Loucy (cell line): ENCODE data around the gene PIP5K1A.

Experiments used
- H2AFZ ChIP-seq: fragments of 200-600 bp; sonication (generic); 2 replicates; pipeline ENCODE4 v1.6.0; 2016; ENCODE audit warnings: antibody characterized with exemption, mild to moderate bottlenecking, low read length, moderate library complexity
- H3F3A ChIP-seq: fragments of 200-600 bp; 2 replicates; pipeline ENCODE4 v1.6.0; 2016; ENCODE audit warnings: antibody characterized with exemption, low read depth, mild to moderate bottlenecking
- H3K27me3 ChIP-seq: fragments of 200-600 bp; sonication (generic); 2 replicates; pipeline ENCODE4 v1.6.1; 2014; ENCODE audit warnings: low read length, mild to moderate bottlenecking; ENCODE audit not compliant: insufficient read depth, poor library complexity, severe bottlenecking
- H3K36me3 ChIP-seq: fragments of 200-600 bp; sonication (generic); 2 replicates; pipeline ENCODE4 v1.6.1; 2016; ENCODE audit warnings: low read length; ENCODE audit not compliant: insufficient read depth
- H3K4me1 ChIP-seq: fragments of 200-600 bp; sonication (generic); 2 replicates; pipeline ENCODE4 v1.5.1; 2014; ENCODE audit warnings: low read length, mild to moderate bottlenecking; ENCODE audit not compliant: insufficient read depth, poor library complexity, severe bottlenecking
- H3K4me2 ChIP-seq: fragments of 200-600 bp; sonication (generic); 2 replicates; pipeline ENCODE4 v1.6.0; 2014; ENCODE audit warnings: antibody characterized with exemption, low read length, low read depth, mild to moderate bottlenecking; ENCODE audit not compliant: poor library complexity, severe bottlenecking
- H3K4me3 ChIP-seq: fragments of 200-600 bp; sonication (generic); 2 replicates; pipeline ENCODE4 v1.5.1; 2014; ENCODE audit warnings: low read length, mild to moderate bottlenecking, mixed read lengths; ENCODE audit not compliant: poor library complexity, severe bottlenecking
- H3K79me2 ChIP-seq: fragments of 200-600 bp; sonication (generic); 2 replicates; pipeline ENCODE4 v1.6.1; 2014; ENCODE audit warnings: low read length; ENCODE audit not compliant: insufficient read depth
- H3K9ac ChIP-seq: fragments of 200-600 bp; sonication (generic); 2 replicates; pipeline ENCODE4 v1.6.0; 2014; ENCODE audit warnings: mild to moderate bottlenecking, low read depth, low read length, moderate library complexity; ENCODE audit not compliant: poor library complexity, severe bottlenecking
- H3K9me2 ChIP-seq: fragments of 200-600 bp; sonication (generic); replicated peaks from 2 replicates; pipeline ENCODE4 v1.6.1; 2016; ENCODE audit warnings: low read depth, low read length, mixed read lengths
- H3K9me3 ChIP-seq: fragments of 200-600 bp; sonication (generic); 2 replicates; pipeline ENCODE4 v1.6.1; 2014; ENCODE audit warnings: mild to moderate bottlenecking, antibody characterized with exemption, low read length, low read depth; ENCODE audit not compliant: insufficient read depth
- H4K20me1 ChIP-seq: fragments of 200-600 bp; sonication (generic); 2 replicates; pipeline ENCODE4 v1.6.0; 2014; ENCODE audit warnings: antibody characterized with exemption, low read length, mild to moderate bottlenecking; ENCODE audit not compliant: insufficient read depth, poor library complexity, severe bottlenecking
- EZH2phosphoT487 ChIP-seq: fragments of 200-600 bp; IDR thresholded peaks from 2 replicates; pipeline ENCODE4 v1.6.1; 2018; ENCODE audit warnings: antibody characterized with exemption, mild to moderate bottlenecking, moderate library complexity, borderline replicate concordance
- TF ChIP-seq, protein P1 (sequence below): fragments of 200-600 bp; sonication (generic); conservative IDR thresholded peaks from 2 replicates; pipeline ENCODE4 v1.5.1; 2014; ENCODE audit warnings: mild to moderate bottlenecking, antibody characterized with exemption, low read length

The PIP5K1A gene

DNA sequence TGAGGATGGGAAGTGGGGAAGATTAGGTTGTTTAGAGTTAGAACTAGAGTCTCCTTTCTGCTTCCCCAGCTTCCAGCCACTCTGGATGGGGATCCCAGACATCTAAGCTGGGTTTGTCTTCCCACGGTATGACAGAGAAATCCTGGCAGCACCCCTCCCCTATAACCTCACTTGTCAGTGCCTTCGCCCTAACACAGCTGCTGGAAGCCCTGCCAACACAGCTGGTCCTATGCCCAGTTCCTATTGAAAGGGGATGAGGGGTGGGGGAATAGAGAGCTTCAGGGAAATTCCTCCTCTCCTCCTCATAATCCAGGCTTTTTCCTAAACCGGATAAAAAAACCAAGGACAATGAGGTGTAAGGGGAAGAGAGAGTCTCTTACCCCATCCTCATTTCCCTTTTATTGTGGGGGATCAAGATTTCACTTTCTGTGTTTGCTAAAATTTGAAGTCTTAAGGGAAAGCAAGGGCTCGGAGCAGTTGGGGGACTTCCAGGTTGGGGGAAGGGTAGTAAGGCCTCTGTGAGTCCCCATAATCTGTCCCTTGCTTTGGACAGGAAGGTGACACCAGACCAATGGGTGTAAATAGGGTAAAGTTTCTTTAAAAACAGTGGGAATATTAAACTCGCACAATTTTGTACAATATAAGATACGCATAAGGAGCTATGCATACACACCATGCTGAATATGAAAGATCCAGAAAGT lies 23.2 kb upstream of the PIP5K1A start:
- Histone ChIP-seq H3K9me2 (no peaks in the 10 kb centered on the region), H3K36me3 (peaks cover 47% of the 10 kb centered on the region; the same call in 1 of the 2 replicates), H3K4me3 (no peak overlapping the region), H3F3A (no peaks in the 10 kb centered on the region), H3K79me2 (no peaks in the 10 kb centered on the region), H2AFZ (no peak overlapping the region), H3K4me1 (no peaks in the 10 kb centered on the region), H3K4me2 (no peak overlapping the region), H3K9me3 (no peaks in the 10 kb centered on the region), H4K20me1 (no peaks in the 10 kb centered on the region), H3K27me3 (no peaks in the 10 kb centered on the region), H3K9ac (no peak overlapping the region)
- TF ChIP-seq EZH2phosphoT487: no peak
- TF ChIP-seq, protein P1, sequence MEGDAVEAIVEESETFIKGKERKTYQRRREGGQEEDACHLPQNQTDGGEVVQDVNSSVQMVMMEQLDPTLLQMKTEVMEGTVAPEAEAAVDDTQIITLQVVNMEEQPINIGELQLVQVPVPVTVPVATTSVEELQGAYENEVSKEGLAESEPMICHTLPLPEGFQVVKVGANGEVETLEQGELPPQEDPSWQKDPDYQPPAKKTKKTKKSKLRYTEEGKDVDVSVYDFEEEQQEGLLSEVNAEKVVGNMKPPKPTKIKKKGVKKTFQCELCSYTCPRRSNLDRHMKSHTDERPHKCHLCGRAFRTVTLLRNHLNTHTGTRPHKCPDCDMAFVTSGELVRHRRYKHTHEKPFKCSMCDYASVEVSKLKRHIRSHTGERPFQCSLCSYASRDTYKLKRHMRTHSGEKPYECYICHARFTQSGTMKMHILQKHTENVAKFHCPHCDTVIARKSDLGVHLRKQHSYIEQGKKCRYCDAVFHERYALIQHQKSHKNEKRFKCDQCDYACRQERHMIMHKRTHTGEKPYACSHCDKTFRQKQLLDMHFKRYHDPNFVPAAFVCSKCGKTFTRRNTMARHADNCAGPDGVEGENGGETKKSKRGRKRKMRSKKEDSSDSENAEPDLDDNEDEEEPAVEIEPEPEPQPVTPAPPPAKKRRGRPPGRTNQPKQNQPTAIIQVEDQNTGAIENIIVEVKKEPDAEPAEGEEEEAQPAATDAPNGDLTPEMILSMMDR: no peak

DNA sequence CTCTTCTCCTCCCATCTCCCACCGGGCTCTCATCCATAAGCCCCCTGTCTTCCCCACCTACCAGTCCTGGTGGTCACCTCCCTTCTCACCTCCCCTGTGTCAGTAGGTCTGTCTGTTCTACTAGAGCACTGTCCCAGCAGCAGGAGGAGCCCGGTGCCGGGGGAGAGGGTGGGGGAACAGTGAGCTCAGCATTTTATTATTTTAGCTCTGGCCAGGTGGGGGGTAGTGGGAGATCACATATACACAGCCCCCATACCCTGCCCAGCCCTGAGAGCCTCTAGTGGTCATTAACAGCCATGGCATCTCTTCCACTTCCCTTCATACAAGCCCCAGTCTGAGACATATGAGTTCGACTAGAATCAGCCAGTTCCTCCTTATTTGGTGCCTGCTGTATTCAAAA lies 22.5 kb upstream of the PIP5K1A start, which contains the start of gene TMOD4:
Gene TMOD4, minus strand, starts transcription at position 119 of the 400 bp plus-strand sequence. CDS start 1,106 bp downstream, outside the sequence.
- TF ChIP-seq EZH2phosphoT487: no peak
- TF ChIP-seq, protein P1: peak; percentile 69
- H3K4me3 ChIP-seq: no peak within 1 kb of the TSS

DNA sequence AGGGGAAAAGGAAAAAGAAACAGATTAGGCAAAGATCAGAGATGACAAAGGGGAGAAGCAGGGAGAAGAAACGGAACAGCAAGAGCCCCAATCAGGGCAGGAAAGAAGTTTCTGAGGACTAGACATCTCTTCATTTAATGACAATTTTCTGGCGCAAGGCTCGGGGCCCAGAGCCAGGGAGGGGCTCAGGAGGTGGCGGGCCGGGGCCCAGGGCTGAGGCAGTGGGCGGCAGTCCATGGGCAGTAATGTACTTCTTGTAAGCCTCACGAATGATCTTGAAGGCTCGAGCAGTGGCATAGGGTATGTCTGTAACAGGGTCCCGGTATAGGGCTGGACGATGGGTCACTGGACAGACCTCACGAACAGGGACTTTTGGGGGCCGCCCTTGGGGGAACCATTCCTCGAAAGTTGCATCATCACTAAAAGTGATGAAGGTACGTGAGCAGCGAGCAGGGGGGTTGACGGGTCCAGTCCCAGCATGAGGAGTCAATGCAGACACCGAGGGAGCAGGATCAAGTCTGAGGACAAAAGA lies 21.8 kb upstream of the PIP5K1A start:
- H3K79me2 ChIP-seq: no peaks in the 10 kb centered on the region
- no peak overlapping the region for H3K9ac ChIP-seq
- H3K9me2 ChIP-seq: no peaks in the 10 kb centered on the region
- no peak overlapping the region for H3K4me3 ChIP-seq
- H3K4me1 ChIP-seq: no peaks in the 10 kb centered on the region
- TF ChIP-seq, protein P1: no peak
- TF ChIP-seq EZH2phosphoT487: no peak
- H3K36me3 ChIP-seq: peaks cover 57% of the 10 kb centered on the region; the same call in 1 of the 2 replicates
- H4K20me1 ChIP-seq: no peaks in the 10 kb centered on the region
- no peak overlapping the region for H3K4me2 ChIP-seq
- H3K9me3 ChIP-seq: no peaks in the 10 kb centered on the region
- H3K27me3 ChIP-seq: no peaks in the 10 kb centered on the region
- H3F3A ChIP-seq: no peaks in the 10 kb centered on the region
- no peak overlapping the region for H2AFZ ChIP-seq

More for the DNA sequence above, 22.5 kb upstream of the PIP5K1A start, which contains the start of gene TMOD4:
- Histone ChIP-seq H3K9me3 (no peaks in the 10 kb centered on the region), H3K4me1 (no peaks in the 10 kb centered on the region), H4K20me1 (no peaks in the 10 kb centered on the region), H3K27me3 (no peaks in the 10 kb centered on the region), H3K4me2 (no peak within 1 kb of the TSS), H2AFZ (no peak within 1 kb of the TSS), H3F3A (no peaks in the 10 kb centered on the region), H3K79me2 (no peaks in the 10 kb centered on the region), H3K36me3 (peaks cover 51% of the 10 kb centered on the region; the same call in 1 of the 2 replicates), H3K9me2 (no peaks in the 10 kb centered on the region), H3K9ac (no peak within 1 kb of the TSS)
